BLaER1 treated with 17β-estradiol and CSF1 and Interleukin-3, amounts not matched to agents 10 nM and 100 nM (cell line): ENCODE measurements around the gene MARCHF2.
"Not testable (repeated sequence)": the region's sequence is repeated elsewhere in the genome, so short reads cannot be mapped to it uniquely, and the experiment has no call there.

Experiments
- H3K27ac ChIP-seq, 11 experiments: shearing (Covaris generic); formaldehyde crosslinking; 2 replicates each; pipeline ENCODE4 v1.8.1; 2022
- H3K27me3 ChIP-seq, 11 experiments: shearing (Covaris generic); formaldehyde crosslinking; 2 replicates each; pipeline ENCODE4 v1.8.1; 2022
- H3K36me3 ChIP-seq, 11 experiments: shearing (Covaris generic); formaldehyde crosslinking; 2 replicates each; pipeline ENCODE4 v1.8.1; 2022
- H3K4me1 ChIP-seq, 10 experiments: shearing (Covaris generic); formaldehyde crosslinking; 2 replicates each; pipeline ENCODE4 v1.8.1; 2022
- H3K4me2 ChIP-seq, 11 experiments: shearing (Covaris generic); formaldehyde crosslinking; 2 replicates each; pipeline ENCODE4 v1.8.1; 2022
- H3K4me3 ChIP-seq, 10 experiments: shearing (Covaris generic); formaldehyde crosslinking; 2 replicates each; pipeline ENCODE4 v1.8.1; 2022
- H3K9ac ChIP-seq, 11 experiments: shearing (Covaris generic); formaldehyde crosslinking; 2 replicates each; pipeline ENCODE4 v1.8.1; 2022
- H3K9me3 ChIP-seq, 11 experiments: shearing (Covaris generic); formaldehyde crosslinking; replicated peaks in 1 of 11; 2 replicates each; pipeline ENCODE4 v1.8.1; 2022
- H4K20me1 ChIP-seq, 11 experiments: shearing (Covaris generic); formaldehyde crosslinking; 2 replicates each; pipeline ENCODE4 v1.8.1; 2022
- Cebpa-rat ChIP-seq, 11 experiments: shearing (Covaris generic); IDR thresholded peaks; 2 replicates each; pipeline ENCODE4 v1.8.1; 2022

The MARCHF2 gene

DNA sequence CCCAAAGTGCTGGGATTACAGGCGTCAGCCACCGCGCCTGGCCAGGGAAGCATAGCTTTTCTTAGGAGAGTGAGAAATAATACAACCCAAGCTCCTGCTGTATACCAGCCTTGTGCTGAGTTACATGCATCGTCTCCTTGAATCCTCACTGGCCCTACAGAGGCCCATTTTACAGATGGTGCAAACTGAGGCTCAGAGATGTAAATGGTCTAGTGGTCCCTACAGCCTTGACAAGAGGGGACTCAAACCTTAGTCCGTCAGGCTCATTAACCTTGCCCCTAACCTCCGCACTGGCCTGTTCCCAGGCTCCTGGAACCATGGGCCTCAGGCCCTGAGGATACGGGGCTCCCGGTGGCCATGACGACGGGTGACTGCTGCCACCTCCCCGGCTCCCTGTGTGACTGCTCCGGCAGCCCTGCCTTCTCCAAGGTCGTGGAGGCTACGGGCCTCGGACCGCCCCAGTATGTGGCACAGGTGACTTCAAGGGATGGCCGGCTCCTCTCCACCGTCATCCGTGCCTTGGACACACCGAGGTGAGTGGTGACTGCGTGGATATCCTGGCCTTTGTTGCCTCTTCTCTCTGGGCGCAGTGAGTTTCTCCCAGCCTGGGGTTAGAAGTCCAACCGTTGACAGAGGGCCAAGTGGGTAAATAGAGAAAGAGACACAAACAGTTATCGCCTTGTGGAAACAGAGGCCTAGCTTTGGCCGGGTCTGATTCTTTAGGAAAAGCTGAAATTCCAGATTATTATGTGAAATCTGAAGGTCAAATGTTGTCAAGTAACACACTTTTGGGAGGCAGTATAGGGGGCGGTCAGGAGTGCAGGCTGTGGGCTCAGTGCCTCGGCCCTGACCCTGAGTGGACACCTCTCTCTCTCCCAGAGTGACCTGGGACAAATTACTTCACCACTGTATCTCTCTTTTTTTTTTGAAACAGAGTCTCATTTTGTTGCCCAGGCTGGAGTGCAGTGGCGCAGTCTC is 8.7 kb downstream of the MARCHF2 start:
- Histone ChIP-seq H3K27ac (no peak overlapping the region), H3K9me3 (no peaks in the 10 kb centered on the region), H3K9ac (no peak overlapping the region), H3K4me1 (peaks cover 8 to 45% (median 18%) of the 10 kb centered on the region in 10 experiments; a peak in 19 of 20 replicates), H4K20me1 (peaks cover 0 to 9% (median 0%) of the 10 kb centered on the region in 11 experiments; a peak in 1 of 22 replicates), H3K36me3 (peaks cover 0 to 28% (median 0%) of the 10 kb centered on the region in 11 experiments; a peak in 4 of 22 replicates), H3K4me3 (no peak overlapping the region), H3K27me3 (no peaks in the 10 kb centered on the region), H3K4me2 (no peak overlapping the region)
- no peak for TF ChIP-seq Cebpa-rat (IDR thresholded peaks at IDR 0.05)

DNA sequence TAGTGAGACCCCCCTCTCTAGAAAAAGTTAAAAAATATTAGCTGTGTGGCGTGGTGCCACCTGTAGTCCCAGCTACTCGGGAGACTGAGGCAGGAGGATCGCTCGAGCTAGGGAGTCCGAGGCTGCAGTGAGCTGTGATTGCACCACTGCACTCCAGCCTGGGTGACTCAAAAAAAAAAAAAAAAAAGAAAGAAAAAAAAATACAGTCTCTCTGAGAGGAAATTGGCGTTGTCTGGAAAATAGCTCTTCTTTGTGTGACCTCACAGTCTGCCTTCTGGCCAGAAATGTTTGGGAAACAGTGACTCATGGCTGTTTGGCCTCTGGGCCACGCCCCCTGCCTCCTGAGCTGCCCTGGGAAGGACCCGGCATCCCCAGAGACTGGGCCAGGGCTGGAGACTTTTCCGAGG is 10.7 kb downstream of the MARCHF2 start:
- Histone ChIP-seq H3K36me3 (peaks cover 0 to 40% (median 0%) of the 10 kb centered on the region in 11 experiments; a peak in 4 of 22 replicates), H3K9ac (peak overlapping the region in 7 of 11 experiments; percentile 22 to 76 (median 56); a peak in 10 of 22 replicates), H3K4me1 (peaks cover 8 to 24% (median 15%) of the 10 kb centered on the region in 10 experiments; a peak in 19 of 20 replicates), H3K4me2 (peak overlapping the region; percentile 16 to 89 (median 48); a peak in 21 of 22 replicates), H4K20me1 (0 out of 22 replicates have a peak, but pooled peaks cover 0 to 9% (median 0%) of the 10 kb centered on the region in 11 experiments), H3K27me3 (no peaks in the 10 kb centered on the region), H3K9me3 (no peaks in the 10 kb centered on the region), H3K4me3 (peak overlapping the region in 1 of 10 experiments; percentile 14; a peak in 1 of 20 replicates), H3K27ac (peak overlapping the region in 10 of 11 experiments; percentile 20 to 86 (median 46); a peak in 16 of 22 replicates)
- TF ChIP-seq Cebpa-rat (IDR thresholded peaks at IDR 0.05) = 0 out of 22 replicates have a peak, but pooled peaks of 1 of the 11 experiments have one; percentile 12

DNA sequence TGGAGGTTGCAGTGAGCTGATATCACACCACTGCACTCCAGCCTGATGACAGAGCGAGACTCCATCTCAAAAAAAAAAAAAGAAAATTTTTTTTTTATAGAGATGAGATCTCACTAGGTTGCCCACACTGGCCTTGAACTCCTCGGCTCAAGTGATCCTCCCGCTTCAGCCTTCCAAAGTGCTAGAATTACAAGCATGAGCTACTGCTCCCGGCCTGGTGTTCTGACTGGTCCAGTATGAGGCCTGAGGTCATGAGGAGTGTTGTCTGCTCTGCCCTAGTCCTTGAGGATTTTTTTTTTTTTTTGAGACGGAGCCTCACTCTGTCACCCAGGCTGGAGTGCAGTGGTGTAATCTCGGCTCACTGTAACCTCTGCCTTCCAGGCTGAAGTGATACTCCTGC is 12.2 kb downstream of the MARCHF2 start:
- not testable (repeated sequence) for H3K4me3 ChIP-seq, H3K4me2 ChIP-seq, H3K9ac ChIP-seq, H3K27ac ChIP-seq, H4K20me1 ChIP-seq, H3K27me3 ChIP-seq, H3K9me3 ChIP-seq
- Histone ChIP-seq H3K36me3 (peaks cover 0 to 53% (median 0%) of the 10 kb centered on the region in 11 experiments; a peak in 5 of 22 replicates), H3K4me1 (peaks cover 8 to 23% (median 15%) of the 10 kb centered on the region in 10 experiments; a peak in 19 of 20 replicates)

DNA sequence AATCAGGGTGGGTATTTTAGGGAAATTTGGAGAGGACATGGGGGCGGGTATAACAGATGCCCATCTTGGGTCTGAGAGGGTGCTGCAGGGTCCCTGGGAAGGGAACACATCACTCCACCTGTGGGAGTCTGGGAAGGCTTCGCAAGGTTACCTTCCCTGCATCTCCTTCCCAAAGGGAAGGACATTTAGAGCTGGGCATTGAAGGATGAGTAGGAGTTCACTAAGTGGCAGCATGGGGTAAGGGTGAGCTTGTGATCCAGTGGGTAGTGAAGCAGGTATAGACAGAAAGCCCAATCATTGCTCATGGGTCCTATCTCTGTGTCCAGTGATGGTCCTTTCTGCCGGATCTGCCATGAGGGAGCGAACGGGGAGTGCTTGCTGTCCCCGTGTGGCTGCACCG is 13.2 kb downstream of the MARCHF2 start:
- H4K20me1 ChIP-seq = 0 out of 22 replicates have a peak, but pooled peaks cover 0 to 9% (median 0%) of the 10 kb centered on the region in 11 experiments
- H3K27me3 ChIP-seq = no peaks in the 10 kb centered on the region
- H3K9ac ChIP-seq = no peak overlapping the region
- H3K9me3 ChIP-seq = no peaks in the 10 kb centered on the region
- no peak for TF ChIP-seq Cebpa-rat (IDR thresholded peaks at IDR 0.05)
- peaks cover 0 to 61% (median 0%) of the 10 kb centered on the region in 11 experiments; a peak in 6 of 22 replicates for H3K36me3 ChIP-seq
- H3K27ac ChIP-seq = no peak overlapping the region
- H3K4me1 ChIP-seq = peaks cover 8 to 23% (median 15%) of the 10 kb centered on the region in 10 experiments; a peak in 19 of 20 replicates
- no peak overlapping the region for H3K4me2 ChIP-seq
- no peak overlapping the region for H3K4me3 ChIP-seq

DNA sequence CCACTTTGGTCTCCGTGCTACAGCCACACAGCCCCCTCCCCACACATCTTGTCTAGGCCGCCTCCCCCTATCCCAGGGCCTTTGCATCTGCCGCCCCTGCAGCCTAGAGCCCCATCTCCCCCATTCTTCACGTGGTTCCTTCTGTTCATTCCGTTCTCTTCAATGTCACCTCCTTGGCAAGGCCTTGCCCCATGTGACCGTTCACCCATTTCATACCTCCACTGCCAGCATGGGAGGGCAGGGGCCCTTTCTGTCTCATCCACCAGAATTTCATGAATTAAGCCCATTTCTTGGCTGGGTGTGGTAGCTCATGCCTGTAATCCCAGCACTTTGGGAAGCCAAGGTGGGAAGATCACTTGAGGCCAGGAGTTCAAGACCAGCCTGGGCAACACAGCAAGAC is 15.9 kb downstream of the MARCHF2 start:
- TF ChIP-seq Cebpa-rat (IDR thresholded peaks at IDR 0.05) = no peak
- no peak overlapping the region for H3K9ac ChIP-seq
- H3K27me3 ChIP-seq = no peaks in the 10 kb centered on the region
- no peak overlapping the region for H3K27ac ChIP-seq
- H3K9me3 ChIP-seq = no peaks in the 10 kb centered on the region
- H3K4me1 ChIP-seq = peaks cover 2 to 17% (median 3%) of the 10 kb centered on the region in 10 experiments; a peak in 17 of 20 replicates
- H3K4me3 ChIP-seq = no peak overlapping the region
- H3K4me2 ChIP-seq = no peak overlapping the region
- H4K20me1 ChIP-seq = 0 out of 22 replicates have a peak, but pooled peaks cover 0 to 2% (median 0%) of the 10 kb centered on the region in 11 experiments
- H3K36me3 ChIP-seq = peaks cover 0 to 61% (median 0%) of the 10 kb centered on the region in 11 experiments; a peak in 6 of 22 replicates

- Histone ChIP-seq H3K27me3 (no peaks in the 10 kb centered on the region), H3K27ac (no peak overlapping the region), H3K4me3 (no peak overlapping the region), H3K4me1 (peaks cover 0 to 17% (median 0%) of the 10 kb centered on the region in 10 experiments; a peak in 9 of 20 replicates), H4K20me1 (no peaks in the 10 kb centered on the region), H3K9me3 (no peaks in the 10 kb centered on the region), H3K36me3 (peaks cover 0 to 55% (median 0%) of the 10 kb centered on the region in 11 experiments; a peak in 6 of 22 replicates), H3K9ac (no peak overlapping the region), H3K4me2 (no peak overlapping the region)
- no peak for TF ChIP-seq Cebpa-rat (IDR thresholded peaks at IDR 0.05)
Measured at GRCh38 chr19:8429826-8430225, 16.7 kb downstream of the MARCHF2 start.

GRCh38 chr19:8430650-8431049 is 17.5 kb downstream of the MARCHF2 start:
- H3K36me3 ChIP-seq = peaks cover 0 to 55% (median 0%) of the 10 kb centered on the region in 11 experiments; a peak in 6 of 22 replicates
- H3K27ac ChIP-seq = no peak overlapping the region
- H3K27me3 ChIP-seq = no peaks in the 10 kb centered on the region
- peaks cover 3 to 15% (median 4%) of the 10 kb centered on the region in 10 experiments; a peak in 19 of 20 replicates for H3K4me1 ChIP-seq
- TF ChIP-seq Cebpa-rat (IDR thresholded peaks at IDR 0.05) = no peak
- H3K9me3 ChIP-seq = no peaks in the 10 kb centered on the region
- no peaks in the 10 kb centered on the region for H4K20me1 ChIP-seq
- H3K9ac ChIP-seq = no peak overlapping the region
- H3K4me3 ChIP-seq = no peak overlapping the region
- no peak overlapping the region for H3K4me2 ChIP-seq

GRCh38 chr19:8438236-8438635 is 25.1 kb downstream of the MARCHF2 start:
- H3K9me3 ChIP-seq = no peaks in the 10 kb centered on the region
- H4K20me1 ChIP-seq = no peaks in the 10 kb centered on the region
- H3K4me3 ChIP-seq = no peak overlapping the region
- H3K9ac ChIP-seq = no peak overlapping the region
- no peaks in the 10 kb centered on the region for H3K27me3 ChIP-seq
- H3K36me3 ChIP-seq = peaks cover 0 to 29% (median 0%) of the 10 kb centered on the region in 11 experiments; a peak in 4 of 22 replicates
- peaks cover 10 to 19% (median 15%) of the 10 kb centered on the region in 10 experiments for H3K4me1 ChIP-seq
- H3K4me2 ChIP-seq = no peak overlapping the region
- H3K27ac ChIP-seq = no peak overlapping the region
- no peak for TF ChIP-seq Cebpa-rat (IDR thresholded peaks at IDR 0.05)
